GM23338 (cell line): ENCODE measurements around the gene GSC2. TPM values are rescaled to one million over a fixed set of nuclear protein-coding genes. Genes with fewer than 3 reads are reported as not detected.

ENCODE experiments used
- ATAC-seq: fragments of 200-7000 bp; cut with Tn5 transposase; 3 replicates; pipeline ENCODE4 v1.9.1; 2020
- DNase-seq: peaks from one replicate; pipeline ENCODE4 v3.0.0-alpha.2; 2015; ENCODE audit warnings: low spot score
- H2AFZ ChIP-seq: fragments of 200-600 bp; sonication (generic); 2 replicates; pipeline ENCODE4 v1.8.0; 2016; ENCODE audit warnings: antibody characterized with exemption, mild to moderate bottlenecking, moderate library complexity
- H3F3A ChIP-seq: fragments of 200-600 bp; sonication (generic); replicated peaks from 2 replicates; pipeline ENCODE4 v1.8.0; 2017; ENCODE audit warnings: antibody characterized with exemption, mixed run types, low read depth
- H3K27ac ChIP-seq: fragments of 200-600 bp; sonication (generic); 2 replicates; pipeline ENCODE4 v1.6.1; 2016; ENCODE audit warnings: low read depth
- H3K27me3 ChIP-seq: fragments of 200-600 bp; sonication (generic); 2 replicates; pipeline ENCODE4 v1.8.0; 2016; ENCODE audit warnings: mild to moderate bottlenecking, mixed run types, moderate library complexity; ENCODE audit not compliant: insufficient read depth
- H3K36me3 ChIP-seq: fragments of 200-600 bp; sonication (generic); 2 replicates; pipeline ENCODE4 v1.8.0; 2016; ENCODE audit warnings: mild to moderate bottlenecking; ENCODE audit not compliant: insufficient read depth
- H3K4me1 ChIP-seq: fragments of 200-600 bp; sonication (generic); 2 replicates; pipeline ENCODE4 v1.8.0; 2016; ENCODE audit warnings: mild to moderate bottlenecking, moderate library complexity; ENCODE audit not compliant: insufficient read depth
- H3K4me2 ChIP-seq: fragments of 200-600 bp; sonication (generic); 2 replicates; pipeline ENCODE4 v1.7.1; 2017; ENCODE audit warnings: mixed run types
- H3K4me3 ChIP-seq: fragments of 200-600 bp; sonication (generic); 2 replicates; pipeline ENCODE4 v1.6.1; 2016; ENCODE audit warnings: mixed run types
- H3K79me2 ChIP-seq: fragments of 200-600 bp; sonication (generic); replicated peaks from 2 replicates; pipeline ENCODE4 v1.8.0; 2017; ENCODE audit warnings: mild to moderate bottlenecking; ENCODE audit not compliant: insufficient read depth
- H3K9me2 ChIP-seq: fragments of 200-600 bp; sonication (generic); 2 replicates; pipeline ENCODE4 v1.8.0; 2017; ENCODE audit not compliant: insufficient read depth
- H4K20me1 ChIP-seq: fragments of 200-600 bp; sonication (generic); replicated peaks from 2 replicates; pipeline ENCODE4 v1.8.0; 2017; ENCODE audit warnings: mild to moderate bottlenecking; ENCODE audit not compliant: insufficient read depth
- H3K27ac Mint-ChIP-seq: 2 replicates; pipeline ENCODE4 v1.8.0; 2020; ENCODE audit warnings: inconsistent platforms, mild to moderate bottlenecking, moderate library complexity, mixed read lengths
- H3K27me3 Mint-ChIP-seq: 3 replicates; pipeline ENCODE4 v1.8.0; 2022; ENCODE audit warnings: low read depth, mild to moderate bottlenecking, moderate library complexity, mixed read lengths, inconsistent platforms; ENCODE audit not compliant: insufficient read depth, poor library complexity
- H3K36me3 Mint-ChIP-seq: 3 replicates; pipeline ENCODE4 v1.8.0; 2021; ENCODE audit warnings: low read depth, mild to moderate bottlenecking, inconsistent platforms, moderate library complexity, mixed read lengths
- H3K4me1 Mint-ChIP-seq: 3 replicates; pipeline ENCODE4 v1.8.0; 2020; ENCODE audit warnings: mild to moderate bottlenecking, inconsistent platforms, mixed read lengths
- H3K4me3 Mint-ChIP-seq: 3 replicates; pipeline ENCODE4 v1.8.0; 2021; ENCODE audit warnings: moderate library complexity, mild to moderate bottlenecking, inconsistent platforms, mixed read lengths
- H3K9me3 Mint-ChIP-seq: 3 replicates; pipeline ENCODE4 v1.8.0; 2020; ENCODE audit warnings: moderate library complexity, mild to moderate bottlenecking, inconsistent platforms, mixed read lengths
- CREB1 ChIP-seq: fragments of 250-450 bp; sonication (Bioruptor Pico); IDR thresholded peaks from 2 replicates; pipeline ENCODE4 v1.5.0; 2020; ENCODE audit warnings: low read depth, mild to moderate bottlenecking, moderate library complexity
- CTCF ChIP-seq, 2 experiments: fragments of 200-600 bp in 1 of 2; sonication (generic) in 1 of 2; conservative IDR thresholded peaks; 2 replicates each; pipeline versions ENCODE4 v1.5.1 to v1.6.1; 2016 to 2017; ENCODE audit warnings: antibody characterized with exemption in 2 of 2, low read depth in 2 of 2, mild to moderate bottlenecking in 2 of 2, moderate library complexity in 1 of 2
- ETS1 ChIP-seq: IDR thresholded peaks from 2 replicates; pipeline ENCODE4 v1.6.1; 2016; ENCODE audit warnings: antibody characterized with exemption
- EZH2 ChIP-seq: fragments of 200-600 bp; sonication (generic); IDR thresholded peaks from one replicate; pipeline ENCODE4 v1.8.0; 2017; ENCODE audit warnings: antibody characterized with exemption, mild to moderate bottlenecking, low read depth; ENCODE audit not compliant: unreplicated experiment
- EZH2phosphoT487 ChIP-seq: fragments of 200-600 bp; sonication (generic); IDR thresholded peaks from one replicate; pipeline ENCODE4 v1.8.1; 2018; ENCODE audit warnings: antibody characterized with exemption; ENCODE audit not compliant: unreplicated experiment
- JUNB ChIP-seq: IDR thresholded peaks from one replicate; pipeline ENCODE4 v1.6.1; 2016; ENCODE audit warnings: antibody characterized with exemption; ENCODE audit not compliant: unreplicated experiment
- NANOG ChIP-seq: IDR thresholded peaks from 2 replicates; pipeline ENCODE4 v1.6.1; 2016; ENCODE audit warnings: antibody characterized with exemption, borderline replicate concordance
- POLR2AphosphoS5 ChIP-seq: IDR thresholded peaks from 2 replicates; pipeline ENCODE4 v1.6.1; 2016; ENCODE audit warnings: antibody characterized with exemption, low read depth
- REST ChIP-seq: IDR thresholded peaks from one replicate; pipeline ENCODE4 v1.6.1; 2018; ENCODE audit warnings: antibody characterized with exemption; ENCODE audit not compliant: unreplicated experiment
- STAT1 ChIP-seq: IDR thresholded peaks from one replicate; pipeline ENCODE4 v1.6.1; 2016; ENCODE audit warnings: antibody characterized with exemption; ENCODE audit not compliant: unreplicated experiment
- ZNF114 ChIP-seq: fragments of 250-450 bp; sonication (Bioruptor Pico); IDR thresholded peaks from 2 replicates; pipeline ENCODE4 v1.5.0; 2020; ENCODE audit warnings: mild to moderate bottlenecking, moderate library complexity
- ZNF331 ChIP-seq: fragments of 250-450 bp; sonication (Bioruptor Pico); IDR thresholded peaks from 2 replicates; pipeline ENCODE4 v1.5.0; 2020; ENCODE audit warnings: low read depth, mild to moderate bottlenecking, moderate library complexity
- ZNF462 ChIP-seq: fragments of 250-450 bp; sonication (Bioruptor Pico); IDR thresholded peaks from 2 replicates; pipeline ENCODE4 v1.5.0; 2020; ENCODE audit warnings: mild to moderate bottlenecking, moderate library complexity
- polyA plus RNA-seq: library from polyadenylated mRNA; unstranded; fragments of >200 nt; fragmentation: Nextera tagmentation; extraction: Ambion mirVana; gene quantifications from 2 replicates; pipeline ENCODE4 v1.2.1, GENCODE V29; 2016
- total RNA-seq: library from RNA; depleted of rRNA; stranded (reverse); fragments of >200 nt; shearing (Covaris generic); gene quantifications from 2 replicates; pipeline ENCODE4 v1.2.3, GENCODE V29; 2014

GSC2 gene
- total and polyA plus RNA-seq, 2 experiments from 2014 or later: not detected

GRCh38 chr22:19125011-19125410, 25.1 kb downstream of the GSC2 start:
- Mint-ChIP-seq H3K27ac (no peak overlapping the region), H3K4me3 (no peak overlapping the region), H3K9me3 (no peaks in the 10 kb centered on the region), H3K27me3 (peaks cover 26% of the 10 kb centered on the region), H3K36me3 (no peaks in the 10 kb centered on the region; the same call in 2 of the 3 replicates), H3K4me1 (peaks cover 25% of the 10 kb centered on the region)
- H3K27me3 ChIP-seq: no peaks in the 10 kb centered on the region
- H2AFZ ChIP-seq: no peak overlapping the region
- TF ChIP-seq EZH2 (no peak), JUNB (no peak), NANOG (no peak), ZNF331 (CRISPR knock-in tag) (no peak), STAT1 (no peak), REST (no peak), EZH2phosphoT487 (no peak), ZNF462 (no peak), ZNF114 (CRISPR knock-in tag) (no peak), CREB1 (CRISPR knock-in tag) (no peak), POLR2AphosphoS5 (no peak), CTCF (conservative IDR thresholded peaks at IDR 0.05; ENCODE audit: low read depth in 2 of 2) (no peak), ETS1 (no peak)
- H3K4me2 ChIP-seq: no peak overlapping the region
- no peaks in the 10 kb centered on the region for H3K9me2 ChIP-seq
- DNase-seq: no peak
- H3K4me3 ChIP-seq: no peak overlapping the region
- no peaks in the 10 kb centered on the region for H3K36me3 ChIP-seq
- ATAC-seq: no peak
- no peak overlapping the region for H3K27ac ChIP-seq
- H3K4me1 ChIP-seq: peaks cover 16% of the 10 kb centered on the region
- H4K20me1 ChIP-seq: peaks cover 16% of the 10 kb centered on the region
- H3K79me2 ChIP-seq: peaks cover 17% of the 10 kb centered on the region
- peaks cover 4% of the 10 kb centered on the region; the same call in 1 of the 2 replicates for H3F3A ChIP-seq
